ENCODE results near the gene ALK.

The ALK gene

DNA sequence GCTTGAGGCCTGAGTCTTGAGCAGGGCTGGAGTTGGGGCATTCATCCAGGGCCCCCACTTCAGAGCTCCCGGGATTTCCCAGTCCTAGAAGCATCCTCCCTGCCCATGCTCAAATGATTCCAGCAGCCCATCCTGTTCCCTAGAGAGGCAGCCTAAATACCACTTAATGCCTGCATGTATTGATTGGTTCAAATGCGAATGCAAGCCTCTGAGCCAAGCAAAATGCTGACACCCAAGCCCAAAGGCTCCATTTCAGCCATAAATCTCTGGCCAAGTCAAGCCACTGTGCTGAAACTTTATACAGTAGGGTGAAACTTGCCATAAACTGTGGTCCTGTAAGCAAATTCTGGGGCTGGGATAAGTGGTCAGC, 526.4 kb downstream of the ALK start:
- no peak overlapping the region for H3K27ac ChIP-seq (ENCODE audit: low read length)
- H3K27me3 ChIP-seq (ENCODE audit: low read depth, low read length) = no peaks in the 10 kb centered on the region
- no peak overlapping the region for H3K4me3 ChIP-seq (ENCODE audit: low read depth in 1 of 2, low read length in 2 of 2)
- no peaks in the 10 kb centered on the region for H3K4me1 ChIP-seq (ENCODE audit: control insufficient read depth in 1 of 2, insufficient read depth in 2 of 2, low read length in 2 of 2)
- no peaks in the 10 kb centered on the region for H3K9me3 ChIP-seq (ENCODE audit: control insufficient read depth in 1 of 2, low read length in 2 of 2)
- no peaks in the 10 kb centered on the region for H3K36me3 ChIP-seq (ENCODE audit: control insufficient read depth in 1 of 2, insufficient read depth in 2 of 2, low read length in 2 of 2)

GRCh38 chr2:29394311-29394980, 526.9 kb downstream of the ALK start:
- no peaks in the 10 kb centered on the region for H3K9me3 ChIP-seq (ENCODE audit: control insufficient read depth in 1 of 2, low read length in 2 of 2)
- no peak overlapping the region for H3K4me3 ChIP-seq (ENCODE audit: low read depth in 1 of 2, low read length in 2 of 2)
- H3K27ac ChIP-seq (ENCODE audit: low read length) = no peak overlapping the region
- no peaks in the 10 kb centered on the region for H3K27me3 ChIP-seq (ENCODE audit: low read depth, low read length)
- no peaks in the 10 kb centered on the region for H3K4me1 ChIP-seq (ENCODE audit: control insufficient read depth in 1 of 2, insufficient read depth in 2 of 2, low read length in 2 of 2)
- H3K36me3 ChIP-seq (ENCODE audit: control insufficient read depth in 1 of 2, insufficient read depth in 2 of 2, low read length in 2 of 2) = no peaks in the 10 kb centered on the region

GRCh38 chr2:29393676-29394075, 527.7 kb downstream of the ALK start:
- Histone ChIP-seq H3K27me3 (ENCODE audit: low read depth, low read length) (no peaks in the 10 kb centered on the region), H3K9me3 (ENCODE audit: control insufficient read depth in 1 of 2, low read length in 2 of 2) (no peaks in the 10 kb centered on the region), H3K36me3 (ENCODE audit: control insufficient read depth in 1 of 2, insufficient read depth in 2 of 2, low read length in 2 of 2) (no peaks in the 10 kb centered on the region), H3K4me1 (ENCODE audit: control insufficient read depth in 1 of 2, insufficient read depth in 2 of 2, low read length in 2 of 2) (no peaks in the 10 kb centered on the region), H3K27ac (ENCODE audit: low read length) (no peak overlapping the region), H3K4me3 (ENCODE audit: low read depth in 1 of 2, low read length in 2 of 2) (no peak overlapping the region)

DNA sequence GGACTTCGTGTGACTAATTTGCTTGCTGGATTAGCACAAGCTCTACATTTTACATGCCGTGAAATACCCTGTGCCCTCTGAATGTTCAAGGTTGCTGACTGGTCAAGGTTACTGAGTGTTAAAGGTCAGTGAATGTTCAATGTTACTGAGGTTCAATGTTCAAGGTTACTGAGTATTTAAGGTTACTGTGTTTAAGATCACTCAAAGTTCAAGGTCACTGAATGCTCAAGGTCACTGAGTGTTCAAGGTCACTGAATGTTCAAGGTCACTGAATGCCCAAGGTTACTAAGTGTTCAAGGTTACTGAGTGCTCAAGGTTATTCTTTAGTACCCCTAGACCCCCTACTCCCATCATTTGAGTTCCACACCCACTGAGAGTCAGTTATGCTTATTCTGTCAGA, 528.6 kb downstream of the ALK start:
- no peaks in the 10 kb centered on the region for H3K9me3 ChIP-seq (ENCODE audit: control insufficient read depth in 1 of 2, low read length in 2 of 2)
- H3K36me3 ChIP-seq (ENCODE audit: control insufficient read depth in 1 of 2, insufficient read depth in 2 of 2, low read length in 2 of 2) = no peaks in the 10 kb centered on the region
- no peaks in the 10 kb centered on the region for H3K27me3 ChIP-seq (ENCODE audit: low read depth, low read length)
- no peak overlapping the region for H3K27ac ChIP-seq (ENCODE audit: low read length)
- no peaks in the 10 kb centered on the region for H3K4me1 ChIP-seq (ENCODE audit: control insufficient read depth in 1 of 2, insufficient read depth in 2 of 2, low read length in 2 of 2)
- no peak overlapping the region for H3K4me3 ChIP-seq (ENCODE audit: low read depth in 1 of 2, low read length in 2 of 2)

DNA sequence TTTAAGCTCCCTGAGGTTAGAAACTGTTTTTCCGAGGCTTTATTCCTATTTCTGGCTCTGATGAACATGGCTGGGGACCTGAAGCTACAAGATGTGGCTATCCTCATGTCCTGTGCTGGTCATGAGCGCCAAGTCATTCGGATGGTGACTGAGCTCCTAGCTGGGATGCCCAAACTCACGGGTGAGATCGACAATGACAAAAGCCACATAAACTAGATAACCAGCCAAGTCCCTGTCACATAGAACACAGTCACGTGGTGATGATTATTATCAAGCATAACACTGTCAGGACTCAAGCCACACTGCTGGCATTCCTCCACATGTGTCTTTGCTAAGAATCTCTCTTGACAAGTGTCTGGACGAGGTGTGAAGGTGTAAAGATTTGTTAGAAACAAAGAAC, 531.2 kb downstream of the ALK start:
- Histone ChIP-seq H3K27me3 (ENCODE audit: low read depth, low read length) (no peaks in the 10 kb centered on the region), H3K36me3 (ENCODE audit: control insufficient read depth in 1 of 2, insufficient read depth in 2 of 2, low read length in 2 of 2) (no peaks in the 10 kb centered on the region), H3K9me3 (ENCODE audit: control insufficient read depth in 1 of 2, low read length in 2 of 2) (no peaks in the 10 kb centered on the region), H3K27ac (ENCODE audit: low read length) (no peak overlapping the region), H3K4me3 (ENCODE audit: low read depth in 1 of 2, low read length in 2 of 2) (no peak overlapping the region), H3K4me1 (ENCODE audit: control insufficient read depth in 1 of 2, insufficient read depth in 2 of 2, low read length in 2 of 2) (no peaks in the 10 kb centered on the region)

GRCh38 chr2:29389686-29390085, 531.7 kb downstream of the ALK start:
- Histone ChIP-seq H3K9me3 (ENCODE audit: control insufficient read depth in 1 of 2, low read length in 2 of 2) (no peaks in the 10 kb centered on the region), H3K36me3 (ENCODE audit: control insufficient read depth in 1 of 2, insufficient read depth in 2 of 2, low read length in 2 of 2) (no peaks in the 10 kb centered on the region), H3K4me3 (ENCODE audit: low read depth in 1 of 2, low read length in 2 of 2) (no peak overlapping the region), H3K27ac (ENCODE audit: low read length) (no peak overlapping the region), H3K27me3 (ENCODE audit: low read depth, low read length) (no peaks in the 10 kb centered on the region), H3K4me1 (ENCODE audit: control insufficient read depth in 1 of 2, insufficient read depth in 2 of 2, low read length in 2 of 2) (no peaks in the 10 kb centered on the region)

DNA sequence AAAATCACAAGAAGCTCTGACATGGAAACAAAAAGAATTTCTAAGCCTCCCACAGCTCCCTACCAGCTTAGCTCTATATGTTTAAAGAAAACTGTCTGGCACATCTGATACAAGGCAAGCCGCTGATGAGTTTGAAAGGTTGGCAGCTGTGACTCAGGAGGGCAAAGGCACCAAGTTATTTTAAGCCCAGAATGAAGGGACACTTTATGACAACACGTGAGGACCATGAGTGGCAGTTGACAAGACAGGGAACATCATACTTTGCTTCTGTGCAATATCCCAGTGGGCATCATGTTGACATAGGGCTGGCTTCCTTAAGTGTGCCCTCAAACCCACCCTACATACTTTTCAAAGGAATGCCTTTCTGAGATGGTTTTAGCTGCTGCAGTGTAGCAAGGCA, 533.3 kb downstream of the ALK start:
- no peaks in the 10 kb centered on the region for H3K4me1 ChIP-seq (ENCODE audit: control insufficient read depth in 1 of 2, insufficient read depth in 2 of 2, low read length in 2 of 2)
- H3K9me3 ChIP-seq (ENCODE audit: control insufficient read depth in 1 of 2, low read length in 2 of 2) = no peaks in the 10 kb centered on the region
- H3K4me3 ChIP-seq (ENCODE audit: low read depth in 1 of 2, low read length in 2 of 2) = no peak overlapping the region
- no peaks in the 10 kb centered on the region for H3K27me3 ChIP-seq (ENCODE audit: low read depth, low read length)
- H3K27ac ChIP-seq (ENCODE audit: low read length) = no peak overlapping the region
- no peaks in the 10 kb centered on the region for H3K36me3 ChIP-seq (ENCODE audit: control insufficient read depth in 1 of 2, insufficient read depth in 2 of 2, low read length in 2 of 2)

DNA sequence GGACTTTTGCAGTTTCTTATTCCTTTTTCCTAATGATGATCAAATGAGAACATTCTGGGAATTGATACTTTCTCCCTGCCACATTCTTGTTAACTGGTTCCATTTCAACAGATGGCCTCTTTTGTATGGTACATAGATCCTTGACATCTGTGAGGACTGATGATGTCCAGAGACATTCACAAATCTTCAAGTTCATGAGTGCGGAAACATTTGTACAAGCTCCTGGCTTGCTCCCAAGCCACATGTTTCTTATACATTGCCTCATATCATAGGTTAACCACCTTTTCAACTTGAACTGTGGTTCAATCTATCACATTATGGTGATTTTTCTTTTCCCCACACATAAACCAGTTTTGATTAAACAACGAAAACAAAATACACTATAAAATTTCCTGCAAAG, 538.9 kb downstream of the ALK start:
- no peaks in the 10 kb centered on the region for H3K4me1 ChIP-seq (ENCODE audit: control insufficient read depth in 1 of 2, insufficient read depth in 2 of 2, low read length in 2 of 2)
- no peak overlapping the region for H3K4me3 ChIP-seq (ENCODE audit: low read depth in 1 of 2, low read length in 2 of 2)
- H3K27ac ChIP-seq (ENCODE audit: low read length) = no peak overlapping the region
- no peaks in the 10 kb centered on the region for H3K9me3 ChIP-seq (ENCODE audit: control insufficient read depth in 1 of 2, low read length in 2 of 2)
- no peaks in the 10 kb centered on the region for H3K36me3 ChIP-seq (ENCODE audit: control insufficient read depth in 1 of 2, insufficient read depth in 2 of 2, low read length in 2 of 2)
- no peaks in the 10 kb centered on the region for H3K27me3 ChIP-seq (ENCODE audit: low read depth, low read length)

- H3K4me1 ChIP-seq (ENCODE audit: control insufficient read depth in 1 of 2, insufficient read depth in 2 of 2, low read length in 2 of 2) = no peaks in the 10 kb centered on the region
- no peak overlapping the region for H3K4me3 ChIP-seq (ENCODE audit: low read depth in 1 of 2, low read length in 2 of 2)
- no peaks in the 10 kb centered on the region for H3K9me3 ChIP-seq (ENCODE audit: control insufficient read depth in 1 of 2, low read length in 2 of 2)
- no peaks in the 10 kb centered on the region for H3K27me3 ChIP-seq (ENCODE audit: low read depth, low read length)
- H3K36me3 ChIP-seq (ENCODE audit: control insufficient read depth in 1 of 2, insufficient read depth in 2 of 2, low read length in 2 of 2) = no peaks in the 10 kb centered on the region
- H3K27ac ChIP-seq (ENCODE audit: low read length) = no peak overlapping the region
Measured at GRCh38 chr2:29377788-29378187, 543.6 kb downstream of the ALK start.

DNA sequence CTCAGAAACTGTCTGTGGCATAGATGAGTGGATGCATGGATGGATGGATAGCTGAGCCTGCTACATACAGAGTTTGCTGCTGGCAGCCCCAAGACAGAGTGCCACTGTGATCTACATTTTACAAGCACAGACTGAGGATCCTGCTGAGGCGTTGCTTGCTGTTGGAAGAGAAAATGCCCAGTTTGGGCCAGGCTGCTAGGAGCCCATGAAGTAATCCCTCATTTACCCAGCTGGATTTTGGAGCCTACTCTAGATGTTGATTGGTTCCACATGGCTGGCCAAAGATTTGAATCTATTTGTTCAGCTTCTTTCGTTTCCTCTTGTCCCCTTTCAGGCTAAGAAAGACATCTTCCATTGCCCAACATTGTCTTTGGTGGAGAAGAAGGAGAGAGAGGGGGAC, 544.8 kb downstream of the ALK start:
- Histone ChIP-seq H3K27ac (ENCODE audit: low read length) (no peak overlapping the region), H3K9me3 (ENCODE audit: control insufficient read depth in 1 of 2, low read length in 2 of 2) (no peaks in the 10 kb centered on the region), H3K4me3 (ENCODE audit: low read depth in 1 of 2, low read length in 2 of 2) (no peak overlapping the region), H3K4me1 (ENCODE audit: control insufficient read depth in 1 of 2, insufficient read depth in 2 of 2, low read length in 2 of 2) (no peaks in the 10 kb centered on the region), H3K36me3 (ENCODE audit: control insufficient read depth in 1 of 2, insufficient read depth in 2 of 2, low read length in 2 of 2) (no peaks in the 10 kb centered on the region), H3K27me3 (ENCODE audit: low read depth, low read length) (no peaks in the 10 kb centered on the region)

GRCh38 chr2:29375843-29376242, 545.5 kb downstream of the ALK start:
- H3K27ac ChIP-seq (ENCODE audit: low read length) = no peak overlapping the region
- no peaks in the 10 kb centered on the region for H3K9me3 ChIP-seq (ENCODE audit: control insufficient read depth in 1 of 2, low read length in 2 of 2)
- no peaks in the 10 kb centered on the region for H3K4me1 ChIP-seq (ENCODE audit: control insufficient read depth in 1 of 2, insufficient read depth in 2 of 2, low read length in 2 of 2)
- H3K4me3 ChIP-seq (ENCODE audit: low read depth in 1 of 2, low read length in 2 of 2) = no peak overlapping the region
- H3K36me3 ChIP-seq (ENCODE audit: control insufficient read depth in 1 of 2, insufficient read depth in 2 of 2, low read length in 2 of 2) = no peaks in the 10 kb centered on the region
- no peaks in the 10 kb centered on the region for H3K27me3 ChIP-seq (ENCODE audit: low read depth, low read length)

- H3K4me1 ChIP-seq (ENCODE audit: control insufficient read depth in 1 of 2, insufficient read depth in 2 of 2, low read length in 2 of 2) = no peaks in the 10 kb centered on the region
- H3K4me3 ChIP-seq (ENCODE audit: low read depth in 1 of 2, low read length in 2 of 2) = no peak overlapping the region
- H3K27ac ChIP-seq (ENCODE audit: low read length) = no peak overlapping the region
- H3K9me3 ChIP-seq (ENCODE audit: control insufficient read depth in 1 of 2, low read length in 2 of 2) = no peaks in the 10 kb centered on the region
- H3K27me3 ChIP-seq (ENCODE audit: low read depth, low read length) = no peaks in the 10 kb centered on the region
- H3K36me3 ChIP-seq (ENCODE audit: control insufficient read depth in 1 of 2, insufficient read depth in 2 of 2, low read length in 2 of 2) = no peaks in the 10 kb centered on the region
Measured at GRCh38 chr2:29374823-29375222, 546.6 kb downstream of the ALK start.
